ENCODE data around the gene LGALS7. TPM values are rescaled to one million over a fixed set of nuclear protein-coding genes. Genes with fewer than 3 reads are reported as not detected.

LGALS7 gene
- polyA plus RNA-seq, 1 donor from 2014 or later: not detected

DNA sequence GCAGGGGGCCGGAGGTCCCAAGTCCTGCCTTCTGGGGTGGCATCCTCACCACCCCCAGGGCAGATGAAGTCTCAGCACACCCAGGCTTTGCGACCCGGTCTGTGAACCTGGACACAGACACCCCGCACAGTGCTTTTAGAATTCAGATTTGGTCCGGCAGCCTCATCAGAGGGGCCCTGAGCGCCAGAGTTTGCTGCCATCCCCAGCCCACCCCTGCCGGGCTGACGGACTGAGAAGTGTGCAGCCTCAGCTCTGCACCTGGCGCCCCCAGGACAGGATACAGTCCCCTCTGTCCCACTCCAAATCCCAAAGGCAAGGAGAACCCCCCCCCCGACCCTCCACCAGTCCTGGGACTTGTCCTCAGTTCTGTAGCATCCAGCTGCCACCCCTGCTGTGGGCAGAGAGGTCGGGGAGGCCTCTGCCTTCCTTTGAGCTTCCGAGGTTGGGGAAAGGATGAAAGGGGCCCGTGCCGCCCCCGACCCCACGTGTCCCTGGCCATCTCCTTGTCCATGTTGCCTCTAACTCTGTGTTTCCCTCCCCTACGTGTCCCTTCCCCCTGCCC is 45.9 kb downstream of the LGALS7 start:
- Histone ChIP-seq H3K27ac (ENCODE audit: low read length) (no peak overlapping the region), H3K36me3 (ENCODE audit: insufficient read depth, low read length) (no peaks in the 10 kb centered on the region), H3K9ac (ENCODE audit: low read length) (no peak overlapping the region), H2AFZ (ENCODE audit: low read depth, low read length) (no peak overlapping the region), H3K9me3 (ENCODE audit: low read length) (no peaks in the 10 kb centered on the region), H3K27me3 (ENCODE audit: insufficient read depth, low read depth, low read length) (no peaks in the 10 kb centered on the region), H4K20me1 (ENCODE audit: insufficient read depth) (no peaks in the 10 kb centered on the region), H3K9me2 (ENCODE audit: insufficient read depth, low read length) (no peaks in the 10 kb centered on the region), H3K4me3 (ENCODE audit: low read length) (no peak overlapping the region), H3K4me2 (ENCODE audit: low read length) (no peak overlapping the region), H3F3A (ENCODE audit: insufficient read depth, low read length, poor library complexity, severe bottlenecking) (no peaks in the 10 kb centered on the region), H3K79me2 (replicated peaks; ENCODE audit: insufficient read depth, low read length) (no peaks in the 10 kb centered on the region)
- no peak for TF ChIP-seq EP300 (conservative IDR thresholded peaks at IDR 0.05; ENCODE audit: poor library complexity, severe bottlenecking)
- no peak for TF ChIP-seq POLR2AphosphoS5 (IDR thresholded peaks at IDR 0.05)
- TF ChIP-seq SMC3 (conservative IDR thresholded peaks at IDR 0.05; ENCODE audit: poor library complexity): no peak
- TF ChIP-seq, protein P1, sequence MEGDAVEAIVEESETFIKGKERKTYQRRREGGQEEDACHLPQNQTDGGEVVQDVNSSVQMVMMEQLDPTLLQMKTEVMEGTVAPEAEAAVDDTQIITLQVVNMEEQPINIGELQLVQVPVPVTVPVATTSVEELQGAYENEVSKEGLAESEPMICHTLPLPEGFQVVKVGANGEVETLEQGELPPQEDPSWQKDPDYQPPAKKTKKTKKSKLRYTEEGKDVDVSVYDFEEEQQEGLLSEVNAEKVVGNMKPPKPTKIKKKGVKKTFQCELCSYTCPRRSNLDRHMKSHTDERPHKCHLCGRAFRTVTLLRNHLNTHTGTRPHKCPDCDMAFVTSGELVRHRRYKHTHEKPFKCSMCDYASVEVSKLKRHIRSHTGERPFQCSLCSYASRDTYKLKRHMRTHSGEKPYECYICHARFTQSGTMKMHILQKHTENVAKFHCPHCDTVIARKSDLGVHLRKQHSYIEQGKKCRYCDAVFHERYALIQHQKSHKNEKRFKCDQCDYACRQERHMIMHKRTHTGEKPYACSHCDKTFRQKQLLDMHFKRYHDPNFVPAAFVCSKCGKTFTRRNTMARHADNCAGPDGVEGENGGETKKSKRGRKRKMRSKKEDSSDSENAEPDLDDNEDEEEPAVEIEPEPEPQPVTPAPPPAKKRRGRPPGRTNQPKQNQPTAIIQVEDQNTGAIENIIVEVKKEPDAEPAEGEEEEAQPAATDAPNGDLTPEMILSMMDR (IDR thresholded peaks at IDR 0.05; ENCODE audit: poor library complexity, severe bottlenecking): no peak
- no peak for TF ChIP-seq TAF1 (IDR thresholded peaks at IDR 0.05; ENCODE audit: low read depth)
- no peak for TF ChIP-seq EZH2 (IDR thresholded peaks at IDR 0.05; ENCODE audit: borderline replicate concordance, insufficient read depth, low read length, poor library complexity, severe bottlenecking)
- TF ChIP-seq MXI1 (conservative IDR thresholded peaks at IDR 0.05; ENCODE audit: poor library complexity, severe bottlenecking): no peak
- no peak for TF ChIP-seq RAD21 (conservative IDR thresholded peaks at IDR 0.05)
- no peak for TF ChIP-seq REST (IDR thresholded peaks at IDR 0.05; ENCODE audit: borderline replicate concordance)

GRCh38 chr19:38726761-38727301 is 46.5 kb downstream of the LGALS7 start:
- no peaks in the 10 kb centered on the region for H3K27me3 ChIP-seq (ENCODE audit: insufficient read depth, low read depth, low read length)
- no peaks in the 10 kb centered on the region for H3K79me2 ChIP-seq (replicated peaks; ENCODE audit: insufficient read depth, low read length)
- H3K4me2 ChIP-seq (ENCODE audit: low read length): no peak overlapping the region
- TF ChIP-seq SMC3 (conservative IDR thresholded peaks at IDR 0.05; ENCODE audit: poor library complexity): no peak
- TF ChIP-seq POLR2AphosphoS5 (IDR thresholded peaks at IDR 0.05): no peak
- no peak for TF ChIP-seq MXI1 (conservative IDR thresholded peaks at IDR 0.05; ENCODE audit: poor library complexity, severe bottlenecking)
- TF ChIP-seq EZH2 (IDR thresholded peaks at IDR 0.05; ENCODE audit: borderline replicate concordance, insufficient read depth, low read length, poor library complexity, severe bottlenecking): no peak
- TF ChIP-seq, protein P1 (IDR thresholded peaks at IDR 0.05; ENCODE audit: poor library complexity, severe bottlenecking): no peak
- no peak for TF ChIP-seq EP300 (conservative IDR thresholded peaks at IDR 0.05; ENCODE audit: poor library complexity, severe bottlenecking)
- TF ChIP-seq TAF1 (IDR thresholded peaks at IDR 0.05; ENCODE audit: low read depth): no peak
- no peak for TF ChIP-seq RAD21 (conservative IDR thresholded peaks at IDR 0.05)
- no peak for TF ChIP-seq REST (IDR thresholded peaks at IDR 0.05; ENCODE audit: borderline replicate concordance)
- no peaks in the 10 kb centered on the region for H3K36me3 ChIP-seq (ENCODE audit: insufficient read depth, low read length)
- no peak overlapping the region for H3K9ac ChIP-seq (ENCODE audit: low read length)
- H3K4me3 ChIP-seq (ENCODE audit: low read length): no peak overlapping the region
- no peaks in the 10 kb centered on the region for H3K9me3 ChIP-seq (ENCODE audit: low read length)
- no peak overlapping the region for H2AFZ ChIP-seq (ENCODE audit: low read depth, low read length)
- H3K27ac ChIP-seq (ENCODE audit: low read length): no peak overlapping the region
- no peaks in the 10 kb centered on the region for H3K9me2 ChIP-seq (ENCODE audit: insufficient read depth, low read length)
- H4K20me1 ChIP-seq (ENCODE audit: insufficient read depth): no peaks in the 10 kb centered on the region
- no peaks in the 10 kb centered on the region for H3F3A ChIP-seq (ENCODE audit: insufficient read depth, low read length, poor library complexity, severe bottlenecking)

All from neural cell (in vitro differentiated cells).